ENCODE results near the gene XIRP1.

The XIRP1 gene

GRCh38 chr3:39154280-39155021 lies 37.9 kb downstream of the XIRP1 start:
- peak overlapping the region; percentile 92 for H3K27ac ChIP-seq

GRCh38 chr3:39153977-39154279 lies 38.5 kb downstream of the XIRP1 start:
- H3K27ac ChIP-seq, result peak overlapping the region; percentile 92
- TF ChIP-seq ZFX (IDR thresholded peaks at IDR 0.05), result no peak
- no peak for TF ChIP-seq CTCF (conservative IDR thresholded peaks at IDR 0.05)

More at GRCh38 chr3:39154280-39155021, 37.9 kb downstream of the XIRP1 start:
- TF ChIP-seq ZFX (IDR thresholded peaks at IDR 0.05), result no peak
- no peak for TF ChIP-seq CTCF (conservative IDR thresholded peaks at IDR 0.05)

GRCh38 chr3:39150803-39151631 lies 41.4 kb downstream of the XIRP1 start:
- no peak for TF ChIP-seq ZFX (IDR thresholded peaks at IDR 0.05)

GRCh38 chr3:39150148-39150802 lies 42.1 kb downstream of the XIRP1 start:
- TF ChIP-seq CTCF (conservative IDR thresholded peaks at IDR 0.05) (no peak), ZFX (IDR thresholded peaks at IDR 0.05) (no peak)
- H3K27ac ChIP-seq, result peak overlapping the region; percentile 92

More at GRCh38 chr3:39150803-39151631, 41.4 kb downstream of the XIRP1 start:
- peak overlapping the region; percentile 92 for H3K27ac ChIP-seq

GRCh38 chr3:39149498-39150147 lies 42.8 kb downstream of the XIRP1 start:
- TF ChIP-seq CTCF (conservative IDR thresholded peaks at IDR 0.05) (no peak), ZFX (IDR thresholded peaks at IDR 0.05) (no peak)
- peak overlapping the region; percentile 92 for H3K27ac ChIP-seq

GRCh38 chr3:39149059-39149455 lies 43.3 kb downstream of the XIRP1 start:
- peak overlapping the region; percentile 92 for H3K27ac ChIP-seq

More at GRCh38 chr3:39149059-39149455, 43.3 kb downstream of the XIRP1 start:
- no peak for TF ChIP-seq ZFX (IDR thresholded peaks at IDR 0.05)
- TF ChIP-seq CTCF (conservative IDR thresholded peaks at IDR 0.05), result no peak
